Dendritic cell treated with granulocyte-macrophage colony-stimulating factor and Interleukin-4, amounts not matched to agents 40 ng/mL and 50 ng/mL, for 4 days (primary cell): ENCODE data around the gene FAM168B.
A peak's percentile ranks its signal among the peaks of the same experiment; 100 is the strongest.
"Not testable (repeated sequence)": the region's sequence is repeated elsewhere in the genome, so short reads cannot be mapped to it uniquely, and the experiment has no call there.

Experiments used
- H3K27ac Mint-ChIP-seq: one replicate; pipeline ENCODE4 v1.8.0; 2022; ENCODE audit warnings: mild to moderate bottlenecking, mixed read lengths
- H3K27me3 Mint-ChIP-seq: one replicate; pipeline ENCODE4 v1.8.0; 2022; ENCODE audit warnings: mild to moderate bottlenecking, mixed read lengths
- H3K36me3 Mint-ChIP-seq: one replicate; pipeline ENCODE4 v1.8.0; 2022; ENCODE audit warnings: low read depth, mixed read lengths
- H3K4me1 Mint-ChIP-seq: one replicate; pipeline ENCODE4 v1.8.0; 2022; ENCODE audit warnings: low read depth, mixed read lengths
- H3K4me3 Mint-ChIP-seq: one replicate; pipeline ENCODE4 v1.8.0; 2022; ENCODE audit warnings: mild to moderate bottlenecking, moderate library complexity, mixed read lengths
- H3K9me3 Mint-ChIP-seq: one replicate; pipeline ENCODE4 v1.8.0; 2022; ENCODE audit warnings: mixed read lengths
- intact Hi-C: fragments of 100-400 bp; cut with micrococcal nuclease; formaldehyde crosslinking; loops from one replicate; pipeline ENCODE4 v1.15.0; 2022

Gene FAM168B

DNA sequence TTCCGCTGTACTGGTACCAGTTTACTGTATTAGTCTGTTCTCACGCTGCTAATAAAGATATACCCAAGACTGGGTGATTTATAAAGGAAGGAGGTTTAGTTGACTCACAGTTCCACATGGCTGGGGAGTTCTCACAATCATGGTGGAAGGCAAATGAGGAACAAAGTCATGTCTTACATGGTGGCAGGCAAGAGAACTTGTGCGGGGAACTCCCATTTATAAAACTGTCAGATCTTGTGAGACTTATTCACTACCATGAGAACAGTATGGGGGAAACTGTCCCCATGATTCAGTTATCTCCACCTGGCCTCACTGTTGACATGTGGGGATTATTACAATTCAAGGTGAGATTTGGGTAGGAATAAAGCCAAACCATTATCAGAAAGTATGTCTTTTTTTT, 21.7 kb upstream of the FAM168B start:
- peaks cover 70% of the 10 kb centered on the region for H3K4me1 Mint-ChIP-seq
- intact Hi-C loops, result not testable (repeated sequence)

DNA sequence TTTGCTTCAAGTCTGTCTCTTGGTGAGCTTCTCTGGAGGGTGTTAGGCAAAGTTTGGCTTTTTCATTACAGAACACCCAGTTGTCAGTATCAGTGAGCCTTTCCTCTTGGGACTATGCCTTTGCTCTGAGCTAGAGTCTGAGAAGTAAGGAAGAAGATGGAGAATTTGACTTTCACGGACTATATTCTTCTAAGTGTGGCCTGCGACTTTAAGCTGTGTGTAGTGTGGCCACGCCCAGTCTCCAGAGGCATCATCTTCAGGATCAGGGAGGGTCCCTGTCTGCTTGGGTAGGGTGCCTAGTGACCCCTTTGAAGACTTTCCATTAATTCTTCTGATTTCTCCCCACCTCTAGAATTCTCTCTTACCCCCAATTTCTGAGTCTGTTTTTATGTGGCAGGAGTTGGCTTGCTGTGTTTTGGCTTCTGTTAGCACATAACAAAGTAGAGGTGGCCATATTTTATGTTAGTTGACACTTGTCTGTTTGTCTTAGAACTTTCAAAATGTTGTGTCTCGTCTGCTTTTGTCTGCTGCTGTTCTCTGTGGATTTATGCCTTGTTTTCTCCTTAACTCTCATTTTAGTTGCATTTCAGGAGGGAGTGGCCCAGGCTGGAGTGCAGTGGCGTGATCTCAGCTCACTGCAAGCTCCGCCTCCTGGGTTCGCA, 20.4 kb upstream of the FAM168B start:
- Mint-ChIP-seq H3K27me3 (no peaks in the 10 kb centered on the region), H3K9me3 (peaks cover 31% of the 10 kb centered on the region), H3K27ac (peak overlapping the region; percentile 24), H3K4me1 (peaks cover 59% of the 10 kb centered on the region), H3K36me3 (peaks cover 96% of the 10 kb centered on the region), H3K4me3 (no peak overlapping the region)
- intact Hi-C loops, result no loop called here

More for the DNA sequence above, 21.7 kb upstream of the FAM168B start:
- H3K9me3 Mint-ChIP-seq, result peaks cover 31% of the 10 kb centered on the region
- H3K36me3 Mint-ChIP-seq, result peaks cover 94% of the 10 kb centered on the region
- not testable (repeated sequence) for H3K4me3 Mint-ChIP-seq, H3K27me3 Mint-ChIP-seq
- peak overlapping the region; percentile 24 for H3K27ac Mint-ChIP-seq

DNA sequence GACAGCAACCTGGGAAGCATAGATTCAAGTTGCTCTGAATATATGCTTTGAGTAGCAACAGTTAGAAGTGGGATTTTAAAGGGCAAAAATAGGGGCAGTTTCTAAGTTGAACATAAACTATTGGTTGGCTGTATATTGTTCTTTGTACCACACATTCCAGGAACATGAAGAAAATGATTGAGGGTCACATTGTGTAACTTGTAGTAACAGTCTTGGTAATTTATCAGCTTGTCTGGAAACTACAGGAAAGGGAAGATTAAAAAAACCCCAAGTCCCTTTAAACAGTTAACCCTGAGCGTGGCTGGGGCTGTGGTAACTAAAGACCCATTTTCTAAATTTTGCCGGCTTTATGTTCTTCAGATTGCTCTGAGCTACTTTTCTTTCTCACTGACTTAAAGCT, 19.3 kb upstream of the FAM168B start:
- Mint-ChIP-seq H3K4me3 (no peak overlapping the region), H3K36me3 (peaks cover 99% of the 10 kb centered on the region), H3K9me3 (peaks cover 31% of the 10 kb centered on the region), H3K4me1 (peaks cover 60% of the 10 kb centered on the region), H3K27me3 (no peaks in the 10 kb centered on the region), H3K27ac (peak overlapping the region; percentile 22)
- intact Hi-C loops, result no loop called here

- Mint-ChIP-seq H3K4me1 (peaks cover 53% of the 10 kb centered on the region), H3K9me3 (no peaks in the 10 kb centered on the region), H3K36me3 (peaks cover 60% of the 10 kb centered on the region), H3K4me3 (peak overlapping the region; percentile 99), H3K27me3 (no peaks in the 10 kb centered on the region), H3K27ac (peak overlapping the region; percentile 99)
- intact Hi-C loops, result loop anchor here (1.0 to 2.0 kb wide), 2 partner anchors 13 to 387 kb away; partner anchors contain the start of genes FAM168B and MZT2A
These were observed 12.9 kb upstream of the FAM168B start for GRCh38 chr2:131105950-131106801.

DNA sequence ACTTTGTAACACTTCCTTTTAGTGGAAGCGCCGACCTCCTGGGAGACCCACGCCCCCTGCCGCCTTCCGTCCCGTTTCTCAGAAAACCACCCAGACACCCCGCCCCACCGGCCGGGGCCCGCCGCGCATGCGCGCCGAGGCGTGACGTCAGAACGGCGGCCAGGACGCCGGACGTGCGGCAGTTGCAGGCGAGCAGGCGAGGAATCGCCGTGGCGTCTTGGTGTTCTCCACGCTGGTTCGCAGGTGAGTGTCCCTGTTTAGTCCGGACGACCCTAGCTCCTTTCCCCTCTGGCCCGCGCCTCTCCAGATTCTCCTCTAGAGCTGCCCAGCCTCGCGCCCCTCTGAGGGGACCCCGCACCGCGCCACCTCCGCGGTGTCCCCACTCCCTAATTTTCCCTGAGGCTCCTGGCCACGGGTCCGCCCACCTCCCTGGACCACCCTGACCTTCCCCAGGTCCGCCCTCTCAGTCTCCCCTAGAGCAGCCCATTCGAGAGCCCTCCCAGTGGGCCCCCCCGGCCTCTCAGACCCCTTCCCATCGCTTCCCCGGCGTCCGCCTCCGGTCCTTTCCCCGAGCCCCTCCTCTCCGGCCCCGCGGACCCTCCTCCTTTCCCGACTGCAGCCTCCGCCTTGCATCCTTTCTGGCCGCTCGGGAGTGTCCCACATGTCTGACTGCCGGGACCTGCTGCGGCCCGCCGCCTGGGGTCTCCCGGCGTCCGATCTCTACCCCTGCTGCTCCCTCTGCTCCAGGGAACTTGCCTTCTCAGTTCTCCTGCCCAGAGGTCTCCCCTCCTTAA, 12.1 kb upstream of the FAM168B start, which contains the start of gene PLEKHB2:
Gene PLEKHB2 (plus strand): TSS at position 181 of the 794 bp plus-strand sequence. CDS start 15,606 bp downstream, outside the sequence.
- intact Hi-C loops, result loop anchor here (1.0 kb wide), 1 partner anchor 12 kb away; the partner anchor contains the start of gene FAM168B
- Mint-ChIP-seq H3K27ac (peak within 1 kb of the TSS; percentile 99), H3K9me3 (no peaks in the 10 kb centered on the region), H3K27me3 (no peaks in the 10 kb centered on the region), H3K4me3 (peak within 1 kb of the TSS; percentile 99), H3K4me1 (peaks cover 45% of the 10 kb centered on the region), H3K36me3 (peaks cover 52% of the 10 kb centered on the region)

DNA sequence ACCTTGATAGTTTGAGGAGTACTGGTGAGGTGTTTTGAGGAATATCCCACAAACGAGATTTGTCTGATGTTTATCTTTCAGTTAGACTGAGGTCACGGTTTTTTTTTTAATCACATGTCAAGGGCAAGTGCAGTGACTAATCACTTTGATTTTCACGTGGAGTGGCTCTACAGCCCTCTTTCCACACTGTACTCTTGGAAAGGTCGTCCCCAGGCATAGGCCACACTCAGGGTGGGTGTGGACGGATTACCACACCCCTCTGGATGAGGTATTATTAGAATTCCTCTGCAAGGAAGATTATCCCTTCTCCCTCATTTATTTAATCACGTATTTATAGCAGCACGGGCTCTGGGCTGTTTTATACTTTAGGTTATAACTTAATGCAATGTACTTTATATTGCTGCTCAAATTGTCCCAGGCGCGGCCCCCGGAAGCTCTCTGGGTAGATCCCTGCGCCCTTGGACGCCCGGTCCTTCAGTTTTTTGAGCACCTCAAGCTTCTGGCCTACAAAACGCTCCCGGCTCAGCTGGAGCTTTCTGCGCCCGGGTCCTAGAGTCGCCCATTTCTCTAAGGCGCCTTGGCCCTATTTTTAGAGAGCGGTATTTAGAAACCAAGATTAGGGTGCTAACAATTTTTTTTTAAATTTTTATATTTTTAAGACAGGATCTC, 11.4 kb upstream of the FAM168B start:
- Mint-ChIP-seq H3K27ac (peak overlapping the region; percentile 99), H3K36me3 (peaks cover 44% of the 10 kb centered on the region), H3K9me3 (no peaks in the 10 kb centered on the region), H3K4me3 (peak overlapping the region; percentile 99), H3K4me1 (peaks cover 46% of the 10 kb centered on the region), H3K27me3 (no peaks in the 10 kb centered on the region)
- intact Hi-C loops, result loop anchor here (1.0 kb wide), 1 partner anchor 11 kb away; the partner anchor contains the start of gene FAM168B

DNA sequence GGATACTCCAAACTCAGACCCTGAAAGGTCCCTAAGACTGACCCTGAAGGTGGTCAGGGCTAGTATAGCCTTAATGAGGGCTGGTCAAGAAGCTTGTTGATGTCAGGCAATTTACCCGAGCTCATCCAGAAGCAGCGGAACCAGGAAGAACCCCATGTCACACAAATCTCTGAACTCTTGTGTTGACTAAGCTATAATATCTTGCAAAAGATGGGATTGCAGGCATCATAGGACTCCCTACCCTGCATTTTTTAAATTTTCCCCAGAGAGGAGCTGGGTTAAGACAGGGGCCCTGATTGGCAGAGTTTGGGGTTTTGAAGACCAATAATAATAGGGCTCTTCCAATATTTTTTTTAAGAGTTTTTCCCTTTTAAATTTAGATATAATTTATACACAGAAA, 9.9 kb upstream of the FAM168B start:
- Mint-ChIP-seq H3K4me1 (peaks cover 42% of the 10 kb centered on the region), H3K36me3 (peaks cover 30% of the 10 kb centered on the region), H3K4me3 (no peak overlapping the region), H3K27ac (no peak overlapping the region), H3K9me3 (no peaks in the 10 kb centered on the region), H3K27me3 (no peaks in the 10 kb centered on the region)
- intact Hi-C loops, result no loop called here

GRCh38 chr2:131094463-131095281, 1.4 kb upstream of the FAM168B start:
- Mint-ChIP-seq H3K4me3 (peak overlapping the region; percentile 90), H3K36me3 (peaks cover 19% of the 10 kb centered on the region), H3K9me3 (no peaks in the 10 kb centered on the region), H3K4me1 (peaks cover 15% of the 10 kb centered on the region), H3K27me3 (no peaks in the 10 kb centered on the region), H3K27ac (peak overlapping the region; percentile 97)
- intact Hi-C loops, result no loop called here

DNA sequence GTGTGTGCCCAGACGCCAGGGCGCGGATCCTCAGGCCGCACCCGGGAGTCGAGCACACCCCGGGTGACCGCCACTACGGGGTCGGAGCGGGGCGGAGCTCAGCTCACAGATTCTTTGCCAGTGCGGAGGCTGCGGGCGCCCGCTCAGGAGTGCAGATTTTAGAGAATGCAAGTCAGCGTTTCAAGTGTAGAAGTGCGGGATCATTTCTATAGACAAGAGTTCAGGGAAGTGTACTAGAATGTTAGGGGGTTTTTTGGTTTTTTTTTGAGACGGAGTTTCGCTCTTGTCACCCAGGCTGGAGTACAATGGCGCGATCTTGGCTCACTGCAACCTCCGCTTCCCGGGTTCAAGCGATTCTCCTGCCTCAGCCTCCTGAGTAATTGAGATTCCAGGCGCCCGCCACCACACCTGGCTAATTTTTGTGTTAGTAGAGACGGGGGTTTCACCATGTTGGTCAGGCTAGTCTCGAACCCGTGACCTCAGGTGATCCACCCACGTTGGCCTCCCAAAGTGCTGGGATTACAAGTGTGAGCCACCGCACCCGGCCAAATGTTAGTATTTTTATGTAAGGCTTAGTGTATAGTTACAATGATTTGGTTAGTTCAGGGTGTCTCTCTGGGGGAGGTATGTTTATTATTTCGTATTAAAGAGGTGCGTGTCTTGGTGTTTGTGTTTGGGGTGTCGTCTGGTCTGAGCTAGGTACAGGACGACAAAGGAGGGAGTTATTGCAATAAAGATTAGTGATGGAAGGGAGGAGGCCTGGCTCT, 619 bp upstream of the FAM168B start:
- peaks cover 27% of the 10 kb centered on the region for H3K36me3 Mint-ChIP-seq
- peak overlapping the region; percentile 90 for H3K4me3 Mint-ChIP-seq
- peaks cover 15% of the 10 kb centered on the region for H3K4me1 Mint-ChIP-seq
- intact Hi-C loops, result loop anchor here (1.0 kb wide), 1 partner anchor 11 kb away; the partner anchor contains the start of gene PLEKHB2
- H3K27me3 Mint-ChIP-seq, result no peaks in the 10 kb centered on the region
- peak overlapping the region; percentile 97 for H3K27ac Mint-ChIP-seq
- no peaks in the 10 kb centered on the region for H3K9me3 Mint-ChIP-seq

GRCh38 chr2:131092458-131093005, 728 bp downstream of the FAM168B start:
- Mint-ChIP-seq H3K36me3 (peaks cover 40% of the 10 kb centered on the region), H3K9me3 (no peaks in the 10 kb centered on the region), H3K27ac (peak overlapping the region; percentile 97), H3K27me3 (no peaks in the 10 kb centered on the region), H3K4me3 (peak overlapping the region; percentile 90), H3K4me1 (peaks cover 15% of the 10 kb centered on the region)
- intact Hi-C loops, result loop anchor here (1.0 kb wide), 1 partner anchor 13 kb away; the partner anchor contains the start of gene PLEKHB2

GRCh38 chr2:131085646-131086045, 7.6 kb downstream of the FAM168B start:
- intact Hi-C loops, result no loop called here
- no peaks in the 10 kb centered on the region for H3K9me3 Mint-ChIP-seq
- no peak overlapping the region for H3K27ac Mint-ChIP-seq
- H3K36me3 Mint-ChIP-seq, result peaks cover 88% of the 10 kb centered on the region
- no peak overlapping the region for H3K4me3 Mint-ChIP-seq
- no peaks in the 10 kb centered on the region for H3K27me3 Mint-ChIP-seq
- peaks cover 12% of the 10 kb centered on the region for H3K4me1 Mint-ChIP-seq

DNA sequence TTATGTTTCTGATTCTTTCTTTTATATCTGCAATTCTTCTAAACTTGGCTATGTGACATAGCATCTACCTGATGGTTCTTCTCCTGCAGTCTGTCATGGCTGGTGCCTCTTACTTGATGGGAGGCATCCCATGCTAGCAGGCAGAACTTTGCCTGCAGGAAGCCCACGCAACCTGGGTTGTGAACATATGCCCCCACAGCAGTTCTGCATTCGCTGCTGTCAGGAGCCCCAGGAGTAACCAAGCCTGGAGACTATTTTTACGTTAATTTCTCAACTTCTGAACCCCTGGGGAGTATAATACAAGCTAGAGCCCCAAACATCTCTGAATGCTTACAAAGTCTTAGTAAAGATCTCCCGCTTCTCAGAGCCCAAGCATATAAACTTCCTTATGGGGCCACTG, 12.1 kb downstream of the FAM168B start:
- H3K4me1 Mint-ChIP-seq, result peaks cover 19% of the 10 kb centered on the region
- peaks cover 92% of the 10 kb centered on the region for H3K36me3 Mint-ChIP-seq
- H3K27ac Mint-ChIP-seq, result no peak overlapping the region
- no peaks in the 10 kb centered on the region for H3K27me3 Mint-ChIP-seq
- H3K4me3 Mint-ChIP-seq, result no peak overlapping the region
- H3K9me3 Mint-ChIP-seq, result no peaks in the 10 kb centered on the region
- intact Hi-C loops, result no loop called here
